PC-9 (cell line): ENCODE results near the gene CHIT1. TPM values are rescaled to one million over a fixed set of nuclear protein-coding genes. Genes with fewer than 3 reads are reported as not detected.

Experiments used
- BruUV-seq: library from RNA; stranded (reverse); fragments of 400-500 nt; replicated peaks from 2 replicates; lab custom pipeline; 2021; lab: Mats Ljungman, UMichigan
- CTCF ChIA-PET: fragments of 300-600 bp; sonication (Branson Sonifier 250); formaldehyde crosslinking; loops from one replicate; lab custom pipeline; 2022; ENCODE audit warnings: antibody characterized with exemption; lab: Charles Lee
- POLR2A ChIA-PET: fragments of 300-600 bp; sonication (Branson Sonifier 250); formaldehyde crosslinking; loops from one replicate; lab custom pipeline; 2022; ENCODE audit warnings: antibody characterized with exemption; ENCODE audit not compliant: unreplicated experiment; lab: Charles Lee
- DNase-seq, 2 experiments: peaks; one replicate each; pipeline versions ENCODE4 v3.0.0 to v3.0.0-alpha.2; 2015 to 2022; ENCODE audit warnings: mixed read lengths in 1 of 2
- H2AFZ ChIP-seq: fragments of 200-600 bp; sonication (generic); 2 replicates; pipeline ENCODE4 v1.8.1; 2017; ENCODE audit warnings: antibody characterized with exemption
- H3F3A ChIP-seq: fragments of 200-600 bp; sonication (generic); 2 replicates; pipeline ENCODE4 v1.8.1; 2017; ENCODE audit warnings: antibody characterized with exemption, mild to moderate bottlenecking, low read depth; ENCODE audit not compliant: insufficient read depth
- H3K27ac ChIP-seq: fragments of 200-600 bp; sonication (generic); 2 replicates; pipeline ENCODE4 v1.6.1; 2016; ENCODE audit warnings: mixed run types
- H3K27me3 ChIP-seq: fragments of 200-600 bp; sonication (generic); 2 replicates; pipeline ENCODE4 v1.6.1; 2016; ENCODE audit warnings: low read depth, mixed run types; ENCODE audit not compliant: insufficient read depth
- H3K36me3 ChIP-seq: fragments of 200-600 bp; sonication (generic); 2 replicates; pipeline ENCODE4 v1.6.1; 2016; ENCODE audit warnings: low read depth, mixed run types
- H3K4me1 ChIP-seq: fragments of 200-600 bp; sonication (generic); replicated peaks from 2 replicates; pipeline ENCODE4 v1.6.1; 2016; ENCODE audit warnings: mixed run types; ENCODE audit not compliant: insufficient read depth
- H3K4me2 ChIP-seq: fragments of 200-600 bp; sonication (generic); 2 replicates; pipeline ENCODE4 v1.6.1; 2017; ENCODE audit warnings: mixed run types
- H3K4me3 ChIP-seq: fragments of 200-600 bp; sonication (generic); 2 replicates; pipeline ENCODE4 v1.6.1; 2016; ENCODE audit warnings: mixed run types
- H3K79me2 ChIP-seq: fragments of 200-600 bp; sonication (generic); 2 replicates; pipeline ENCODE4 v1.6.1; 2017; ENCODE audit warnings: low read depth, mixed run types
- H3K9me2 ChIP-seq: fragments of 200-600 bp; sonication (generic); 2 replicates; pipeline ENCODE4 v1.8.1; 2017; ENCODE audit warnings: mild to moderate bottlenecking; ENCODE audit not compliant: insufficient read depth
- H3K9me3 ChIP-seq: fragments of 200-600 bp; sonication (generic); 2 replicates; pipeline ENCODE4 v1.8.1; 2016; ENCODE audit warnings: low read depth; ENCODE audit not compliant: insufficient read depth
- H4K20me1 ChIP-seq: fragments of 200-600 bp; sonication (generic); 2 replicates; pipeline ENCODE4 v1.8.1; 2017; ENCODE audit not compliant: insufficient read depth
- CTCF ChIP-seq: fragments of 200-600 bp; sonication (generic); conservative IDR thresholded peaks from 2 replicates; pipeline ENCODE4 v1.6.1; 2017; ENCODE audit warnings: mixed run types, antibody characterized with exemption, mild to moderate bottlenecking, moderate library complexity
- EZH2 ChIP-seq: fragments of 200-600 bp; sonication (generic); IDR thresholded peaks from 2 replicates; pipeline ENCODE4 v1.8.0; 2017; ENCODE audit warnings: antibody characterized with exemption, low read depth
- intact Hi-C: fragments of 100-400 bp; cut with micrococcal nuclease; formaldehyde crosslinking; loops from one replicate; pipeline ENCODE4 v1.10.0; 2022; ENCODE audit not compliant: unreplicated experiment
- total RNA-seq: library from RNA; stranded (reverse); gene quantifications from 2 replicates; pipeline ENCODE4 v1.2.3, GENCODE V29; 2021

Gene CHIT1
- total RNA-seq, 1 experiment from 2014 or later = not detected

- H2AFZ ChIP-seq = no peak overlapping the region
- H3F3A ChIP-seq = 0 out of 2 replicates have a peak, but pooled peaks cover under 1% of the 10 kb centered on the region
- POLR2A ChIA-PET = no interaction called here
- no peaks in the 10 kb centered on the region for H3K79me2 ChIP-seq
- no peak for TF ChIP-seq EZH2
- TF ChIP-seq CTCF = peak; percentile 91
- no peaks in the 10 kb centered on the region for H3K9me2 ChIP-seq
- H4K20me1 ChIP-seq = no peaks in the 10 kb centered on the region
- no TSS peak for BruUV-seq
- H3K27me3 ChIP-seq = no peaks in the 10 kb centered on the region
- no peaks in the 10 kb centered on the region for H3K9me3 ChIP-seq
- H3K27ac ChIP-seq = no peak overlapping the region
- DNase-seq = peak; percentile 46 to 74
- H3K4me3 ChIP-seq = no peak overlapping the region
- CTCF ChIA-PET = interaction anchor here (0.7 to 2.6 kb wide), 8 partner anchors 20 to 133 kb away, joined by 3 to 20 read pairs (median 4); partner anchors contain the start of gene ADORA1
- intact Hi-C loops = loop anchor here (1.0 to 2.0 kb wide), 4 partner anchors 44 to 133 kb away; no protein-coding TSS in a partner anchor
- H3K4me2 ChIP-seq = no peak overlapping the region
- H3K36me3 ChIP-seq = no peaks in the 10 kb centered on the region
- H3K4me1 ChIP-seq = peaks cover 32% of the 10 kb centered on the region
These were observed 57.1 kb downstream of the CHIT1 start for GRCh38 chr1:203172184-203173010.

- H3K27ac ChIP-seq = no peak overlapping the region
- H4K20me1 ChIP-seq = no peaks in the 10 kb centered on the region
- H3K4me1 ChIP-seq = peaks cover 23% of the 10 kb centered on the region
- intact Hi-C loops = loop anchor here (1.0 to 2.0 kb wide), 4 partner anchors 43 to 132 kb away; no protein-coding TSS in a partner anchor
- H3K4me2 ChIP-seq = no peak overlapping the region
- no peaks in the 10 kb centered on the region for H3K27me3 ChIP-seq
- no peaks in the 10 kb centered on the region for H3K9me3 ChIP-seq
- no peaks in the 10 kb centered on the region for H3K36me3 ChIP-seq
- H3F3A ChIP-seq = no peaks in the 10 kb centered on the region
- no peak overlapping the region for H3K4me3 ChIP-seq
- no peak for DNase-seq
- ChIA-PET POLR2A (no interaction called here), CTCF (interaction anchor here (0.5 to 2.6 kb wide), 7 partner anchors 19 to 244 kb away, joined by 3 to 20 read pairs (median 4); partner anchors contain the start of genes ADORA1 and KLHL12)
- no peak overlapping the region for H2AFZ ChIP-seq
- H3K9me2 ChIP-seq = no peaks in the 10 kb centered on the region
- no peak for TF ChIP-seq EZH2
- TF ChIP-seq CTCF = no peak
- H3K79me2 ChIP-seq = no peaks in the 10 kb centered on the region
- no TSS peak for BruUV-seq
These were observed 57.9 kb downstream of the CHIT1 start for GRCh38 chr1:203171341-203172183.

- H3K36me3 ChIP-seq = no peaks in the 10 kb centered on the region
- H3K27me3 ChIP-seq = no peaks in the 10 kb centered on the region
- H3F3A ChIP-seq = no peaks in the 10 kb centered on the region
- H3K9me3 ChIP-seq = no peaks in the 10 kb centered on the region
- TF ChIP-seq CTCF (no peak), EZH2 (no peak)
- no peak overlapping the region for H2AFZ ChIP-seq
- DNase-seq = no peak
- no peaks in the 10 kb centered on the region for H4K20me1 ChIP-seq
- ChIA-PET CTCF (interaction anchor here (0.5 to 0.6 kb wide), 2 partner anchors 132 to 244 kb away, joined by 3 read pairs; partner anchors contain the start of gene KLHL12), POLR2A (no interaction called here)
- H3K4me3 ChIP-seq = no peak overlapping the region
- H3K4me2 ChIP-seq = no peak overlapping the region
- H3K79me2 ChIP-seq = no peaks in the 10 kb centered on the region
- peaks cover 17% of the 10 kb centered on the region for H3K4me1 ChIP-seq
- intact Hi-C loops = no loop called here
- no TSS peak for BruUV-seq
- no peak overlapping the region for H3K27ac ChIP-seq
- H3K9me2 ChIP-seq = no peaks in the 10 kb centered on the region
These were observed 58.7 kb downstream of the CHIT1 start for GRCh38 chr1:203170625-203171330.
